HG03045 (cell line): Measurements from ENCODE around the gene ARHGAP11A.

Experiments
- ATAC-seq: cut with Tn5 transposase; IDR thresholded peaks from one replicate; pipeline ENCODE4 v1.9.1; 2021; ENCODE audit warnings: mild to moderate bottlenecking, moderate library complexity; ENCODE audit not compliant: unreplicated experiment

The ARHGAP11A gene

GRCh38 chr15:32683906-32684584 lies 68.7 kb downstream of the ARHGAP11A start:
- no peak for ATAC-seq

GRCh38 chr15:32685576-32685975 lies 70.3 kb downstream of the ARHGAP11A start:
- ATAC-seq, result no peak

- no peak for ATAC-seq
These were observed 72.3 kb downstream of the ARHGAP11A start for GRCh38 chr15:32687556-32687955.

GRCh38 chr15:32688151-32688639 lies 72.9 kb downstream of the ARHGAP11A start:
- no peak for ATAC-seq
